NCI-H446 (cell line): ENCODE results near the gene FAM98B.

Experiments
- DNase-seq, 2 experiments: peaks; one replicate each; lab custom pipeline; 2025; lab: John Stamatoyannopoulos, UW

The FAM98B gene

GRCh38 chr15:38508647-38509046, 54.7 kb downstream of the FAM98B start:
- DNase-seq: no peak

- DNase-seq: no peak
These were observed 55.2 kb downstream of the FAM98B start for GRCh38 chr15:38509152-38509551.

DNA sequence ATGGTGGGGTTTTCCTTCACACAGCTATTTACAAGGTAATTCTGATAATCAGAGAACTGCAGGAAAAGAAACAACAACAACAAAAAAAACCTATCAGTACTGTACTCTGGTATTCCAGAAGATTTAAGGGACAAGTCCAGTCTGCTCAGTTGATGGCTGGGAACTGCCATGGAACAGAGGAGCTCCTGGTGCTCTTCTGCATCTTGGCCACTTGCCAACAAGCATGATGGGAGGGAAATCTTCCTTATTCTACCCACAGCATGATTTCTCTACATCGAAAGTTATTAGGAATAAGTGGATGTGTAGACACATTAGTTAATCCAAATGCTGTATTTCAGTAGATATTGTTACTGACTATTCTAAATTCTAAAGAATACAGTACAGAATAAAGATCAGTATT, 59.0 kb downstream of the FAM98B start:
- DNase-seq: no peak

DNA sequence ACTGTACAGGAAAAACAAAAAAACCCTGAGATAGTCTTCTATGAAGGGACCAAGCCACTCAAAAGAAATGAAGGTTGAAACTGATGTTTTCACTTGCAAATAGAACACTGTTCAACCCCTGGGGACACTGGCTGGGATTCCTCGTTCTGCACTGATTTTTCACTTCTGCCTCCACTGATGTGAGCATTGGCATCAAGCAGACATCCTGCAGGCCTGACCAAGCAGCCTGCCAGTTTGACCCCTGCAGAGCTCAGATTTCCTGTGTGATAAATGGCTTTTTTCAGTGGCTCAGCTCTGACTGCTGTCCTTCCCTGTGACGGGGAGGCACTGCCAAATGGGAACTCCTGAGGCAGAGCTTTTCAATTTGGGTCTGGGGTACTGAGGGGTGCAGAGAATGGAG, 60.7 kb downstream of the FAM98B start:
- DNase-seq: peak in 1 of 2 experiments; percentile 13

- no peak for DNase-seq
These were observed 62.7 kb downstream of the FAM98B start for GRCh38 chr15:38516626-38517025.

DNA sequence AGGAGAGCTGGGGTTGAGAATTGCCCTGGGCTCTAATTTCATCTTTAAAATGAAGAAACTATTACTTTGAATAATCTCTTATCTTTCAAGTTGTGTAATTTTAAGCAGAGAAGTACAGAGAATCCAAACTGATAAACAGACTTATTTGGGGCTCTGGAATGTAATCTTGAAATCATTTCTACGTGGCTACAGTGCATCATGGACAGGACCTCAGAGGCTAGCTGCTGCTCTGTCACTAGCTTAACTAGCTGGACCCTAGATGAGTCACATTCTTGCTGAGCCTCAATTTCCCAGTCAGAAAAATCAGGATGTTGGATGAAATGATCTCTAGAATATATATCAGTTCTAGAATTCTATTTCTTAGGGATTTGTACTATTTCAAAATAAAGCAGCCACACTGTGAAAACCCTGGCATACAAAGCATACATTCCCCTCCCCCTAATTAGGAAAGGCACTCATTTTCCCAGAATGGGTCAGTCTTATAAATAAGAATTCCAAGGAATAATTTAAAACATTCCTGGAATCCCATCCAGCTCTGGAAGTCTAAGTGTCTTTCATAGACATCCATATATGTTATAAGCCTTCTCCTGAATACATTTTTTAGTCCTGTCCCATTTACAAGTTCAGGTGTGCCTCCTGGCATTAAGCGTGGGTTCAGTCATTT, 63.5 kb downstream of the FAM98B start:
- DNase-seq: no peak

DNA sequence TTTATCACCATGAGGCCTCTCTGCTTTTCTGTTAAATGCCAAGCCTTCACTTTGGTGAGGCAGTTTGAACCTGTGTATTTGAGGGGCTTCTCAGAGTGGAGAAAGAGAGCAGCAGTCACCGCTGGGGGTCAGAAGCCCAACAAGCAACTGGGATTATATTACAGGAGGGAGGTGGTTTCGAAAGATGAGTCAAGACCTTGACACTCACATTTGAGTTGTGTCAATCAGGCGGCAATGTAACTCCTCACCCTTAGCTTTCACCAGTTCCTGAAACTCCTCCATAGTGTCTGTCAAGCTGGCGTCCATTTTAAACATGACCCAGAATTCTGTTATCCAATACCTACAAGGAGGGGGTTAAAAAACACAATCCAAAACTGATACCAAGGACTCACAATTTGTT, 64.2 kb downstream of the FAM98B start:
- no peak for DNase-seq

DNA sequence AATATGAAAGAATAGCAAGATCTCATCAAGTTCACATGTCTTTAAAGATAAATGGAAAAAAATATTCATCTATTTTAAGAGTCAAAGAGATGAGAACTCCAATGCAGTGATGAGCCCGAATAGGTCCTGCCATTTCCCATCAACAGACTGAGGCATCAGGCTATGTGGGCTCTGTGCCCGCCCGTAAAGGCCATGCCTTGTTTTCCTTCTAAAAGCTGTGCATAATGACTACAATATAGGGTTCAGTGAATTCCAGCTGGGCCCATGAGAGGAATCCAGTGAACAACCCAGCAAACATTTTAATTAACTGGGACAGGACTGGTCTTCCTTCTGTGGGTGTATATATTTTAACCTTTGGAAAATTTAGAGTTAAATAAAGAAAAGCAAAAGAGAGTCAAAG, 66.1 kb downstream of the FAM98B start:
- DNase-seq: no peak

DNA sequence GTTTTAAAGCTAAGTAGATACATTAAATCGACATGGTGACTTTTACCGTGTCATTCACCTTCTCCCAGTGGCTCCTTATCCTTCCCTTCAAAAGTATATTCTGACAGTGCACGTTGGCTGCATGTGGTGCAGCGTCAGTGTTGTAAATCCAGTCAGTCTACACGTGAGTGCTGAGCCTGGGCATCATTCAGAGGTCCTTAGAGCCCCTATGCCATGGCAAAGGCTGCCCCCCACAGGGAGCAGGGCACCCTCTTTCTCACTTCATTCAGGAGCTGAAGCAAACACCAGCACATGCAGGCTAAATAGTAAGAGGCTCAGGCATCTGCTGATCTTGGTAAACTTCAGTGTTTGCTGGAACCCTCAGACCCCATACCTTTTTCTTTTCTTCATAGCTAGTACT, 67.4 kb downstream of the FAM98B start:
- no peak for DNase-seq

DNA sequence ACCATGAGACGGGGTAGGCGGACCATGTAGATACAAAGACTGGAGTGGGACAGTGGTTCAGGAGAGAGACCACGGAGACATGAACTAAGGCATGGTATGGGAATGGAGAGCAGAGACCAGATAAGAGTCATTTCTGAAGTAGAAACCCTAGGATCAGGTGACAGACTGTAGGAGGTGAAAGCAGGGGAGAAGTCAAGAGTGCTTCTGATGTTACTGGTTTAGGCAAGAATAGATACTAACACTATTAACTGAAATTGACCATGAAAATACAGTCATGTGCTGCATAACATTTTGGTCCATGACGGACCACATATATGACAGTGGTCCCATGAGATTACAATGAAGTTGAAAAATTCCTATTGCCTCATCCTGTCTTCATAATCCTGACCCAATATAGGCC, 69.0 kb downstream of the FAM98B start:
- no peak for DNase-seq

DNA sequence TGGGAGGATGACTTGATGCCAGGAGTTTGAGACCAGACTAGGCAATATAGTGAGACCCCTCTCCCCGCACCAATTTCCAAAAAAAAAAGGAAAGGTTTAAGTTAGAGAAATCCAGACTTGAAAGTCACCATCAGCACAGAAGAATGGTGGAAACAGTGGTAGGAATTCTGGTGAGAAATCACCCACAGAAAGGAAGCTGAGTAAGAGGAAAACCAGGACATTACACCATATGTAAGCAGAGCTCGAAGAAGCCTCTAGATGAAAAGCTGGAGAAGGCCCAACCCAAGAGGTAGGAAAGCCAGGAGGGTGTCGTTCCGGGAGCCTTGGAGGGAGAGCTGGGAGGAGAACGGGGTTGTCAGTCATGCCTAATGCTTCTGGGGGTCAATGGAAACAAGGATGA, 70.2 kb downstream of the FAM98B start:
- no peak for DNase-seq

DNA sequence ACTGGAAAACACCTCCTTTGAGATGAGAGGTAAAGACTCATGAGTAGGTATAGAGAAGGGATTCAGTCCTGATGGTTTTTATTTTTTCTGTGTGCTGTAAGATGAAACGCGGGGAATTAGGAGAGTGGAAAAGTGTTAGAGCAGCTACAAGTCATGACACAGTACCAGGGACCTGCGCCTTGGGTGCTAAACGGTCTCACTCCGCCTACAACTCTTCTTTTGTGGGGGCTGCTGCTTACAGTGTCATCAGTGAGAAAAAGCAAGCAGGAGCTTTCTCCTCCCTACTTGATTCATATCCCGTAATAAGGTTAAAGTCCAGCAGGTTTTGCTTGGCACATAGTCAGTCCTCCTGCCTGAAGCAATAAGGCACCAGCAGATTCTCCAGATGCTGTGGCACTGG, 71.6 kb downstream of the FAM98B start:
- no peak for DNase-seq

DNA sequence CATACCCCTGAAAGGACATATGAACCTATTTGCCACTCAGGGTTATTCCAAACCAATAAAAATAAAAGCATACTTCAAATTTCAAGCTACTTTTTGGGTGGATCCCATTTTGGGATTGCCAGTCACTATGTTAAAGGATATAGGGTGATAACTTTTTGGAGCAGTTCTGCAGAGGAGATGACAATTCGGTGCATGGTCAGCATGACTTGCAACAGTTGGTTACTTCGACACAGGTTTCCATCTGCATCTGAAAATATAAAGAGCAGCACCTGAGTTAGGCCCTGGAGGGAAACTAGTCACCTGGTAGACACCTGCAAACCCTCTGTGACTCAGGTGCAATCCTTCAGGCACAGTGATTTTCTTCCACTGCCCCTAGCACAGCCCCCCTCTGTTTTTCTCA, 72.2 kb downstream of the FAM98B start:
- DNase-seq: no peak

GRCh38 chr15:38528294-38528693, 74.4 kb downstream of the FAM98B start:
- DNase-seq: no peak

- DNase-seq: no peak
These were observed 76.2 kb downstream of the FAM98B start for GRCh38 chr15:38530113-38530512.

- DNase-seq: no peak
These were observed 77.6 kb downstream of the FAM98B start for GRCh38 chr15:38531509-38531908.

DNA sequence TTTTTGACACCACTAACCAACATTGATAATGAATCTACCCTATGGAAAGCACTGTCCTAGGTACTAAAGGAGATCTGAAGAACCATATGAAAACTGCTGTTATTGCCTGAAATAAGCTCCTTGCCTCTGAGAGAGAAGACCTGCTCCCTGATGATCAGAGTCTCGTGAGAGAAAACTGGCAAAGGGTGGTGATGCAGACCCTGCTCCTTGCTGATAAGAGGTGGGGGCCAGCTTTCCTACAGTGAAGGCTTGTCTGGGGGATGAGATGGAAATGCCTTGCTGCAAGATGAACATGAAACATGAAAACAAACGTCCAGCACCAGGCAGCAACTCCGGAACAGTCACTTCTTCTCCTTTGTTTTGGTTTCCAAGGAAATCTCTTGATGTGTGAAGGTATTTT, 78.8 kb downstream of the FAM98B start:
- DNase-seq: no peak

DNA sequence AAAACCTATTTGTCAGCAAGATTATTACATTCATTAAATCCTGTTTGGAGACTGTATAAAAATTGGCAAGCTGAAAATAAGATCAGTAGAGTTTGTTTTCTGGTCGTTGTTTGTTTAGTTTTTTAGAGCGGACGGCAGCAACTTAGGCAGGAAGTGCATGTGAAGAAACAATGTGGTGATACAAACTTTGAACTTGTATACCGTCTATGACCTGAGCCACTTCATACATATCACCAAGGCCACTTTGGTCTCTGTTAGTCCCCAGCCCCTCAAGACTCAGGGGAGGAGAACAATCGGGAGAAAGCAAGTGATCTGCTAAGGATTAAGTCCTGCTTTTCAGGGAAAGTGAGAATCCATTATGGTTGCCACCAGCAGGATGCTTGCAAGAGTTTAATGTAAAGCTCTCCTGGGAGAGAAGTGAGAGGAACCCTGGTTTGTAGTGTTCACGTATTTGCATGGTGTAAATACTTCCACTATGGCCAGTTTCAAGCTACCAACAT, 79.5 kb downstream of the FAM98B start:
- no peak for DNase-seq

DNA sequence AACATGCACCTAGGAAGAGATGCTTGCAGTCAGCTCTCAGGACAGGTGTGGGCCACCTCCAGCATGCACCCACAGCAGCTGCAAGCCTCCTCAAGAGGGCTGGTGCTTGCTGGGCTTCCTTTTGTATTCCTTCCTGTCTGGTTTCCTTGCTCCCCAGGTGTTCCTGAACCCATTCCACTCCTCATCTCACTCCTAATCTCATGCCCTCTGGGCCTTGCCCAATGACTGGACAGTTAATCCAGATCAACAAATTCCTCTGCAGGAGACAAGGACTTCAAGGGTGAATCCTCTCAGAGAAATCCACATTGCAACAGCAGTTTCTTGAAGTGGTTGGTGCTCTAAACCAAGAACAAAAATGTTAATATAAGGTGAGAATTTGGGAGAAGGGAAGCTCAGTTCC, 80.0 kb downstream of the FAM98B start:
- DNase-seq: no peak

- no peak for DNase-seq
These were observed 80.8 kb downstream of the FAM98B start for GRCh38 chr15:38534691-38535090.

GRCh38 chr15:38535491-38536200, 81.7 kb downstream of the FAM98B start:
- no peak for DNase-seq

GRCh38 chr15:38536201-38536676, 82.3 kb downstream of the FAM98B start:
- DNase-seq: peak in 1 of 2 experiments; percentile 9
